Choroid plexus epithelial cell (primary cell): ENCODE data around the gene AQR.
A peak's percentile ranks its signal among the peaks of the same experiment; 100 is the strongest.
"Not testable (repeated sequence)": the region's sequence is repeated elsewhere in the genome, so short reads cannot be mapped to it uniquely, and the experiment has no call there.

Source experiments
- DNase-seq: peaks from one replicate; pipeline ENCODE4 v3.0.0-alpha.2; 2010; ENCODE audit warnings: low read depth
- H3K4me3 ChIP-seq: 2 replicates; pipeline ENCODE4 v1.5.1; 2011; ENCODE audit warnings: low read depth, mild to moderate bottlenecking, control low read depth, low read length, moderate library complexity
- TF ChIP-seq, protein P1 (sequence below): conservative IDR thresholded peaks from 2 replicates; pipeline ENCODE4 v1.5.1; 2011; ENCODE audit warnings: low read depth, mild to moderate bottlenecking, control low read depth, inconsistent platforms, low read length, moderate library complexity

The AQR gene

DNA sequence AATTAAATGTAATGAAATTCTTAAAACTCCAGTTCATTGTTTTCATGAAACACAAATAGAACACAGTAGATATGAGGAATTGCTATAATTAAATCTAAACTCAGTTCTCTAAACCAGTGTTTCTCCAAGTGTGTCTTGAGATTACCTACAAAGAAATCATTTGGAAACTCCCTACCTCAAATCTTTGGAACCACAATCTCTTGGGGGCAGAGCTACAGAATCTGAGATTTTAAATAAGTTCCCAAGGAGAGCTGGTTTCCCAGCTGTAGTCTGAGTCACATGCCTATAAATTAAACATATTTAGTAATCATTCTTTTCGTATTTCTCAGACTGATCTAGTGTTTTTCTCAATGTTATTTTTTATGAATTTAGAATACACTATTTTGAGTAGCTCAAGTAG lies 157.2 kb downstream of the AQR start:
- no peak overlapping the region for H3K4me3 ChIP-seq
- DNase-seq: peak; percentile 26
- TF ChIP-seq, protein P1, sequence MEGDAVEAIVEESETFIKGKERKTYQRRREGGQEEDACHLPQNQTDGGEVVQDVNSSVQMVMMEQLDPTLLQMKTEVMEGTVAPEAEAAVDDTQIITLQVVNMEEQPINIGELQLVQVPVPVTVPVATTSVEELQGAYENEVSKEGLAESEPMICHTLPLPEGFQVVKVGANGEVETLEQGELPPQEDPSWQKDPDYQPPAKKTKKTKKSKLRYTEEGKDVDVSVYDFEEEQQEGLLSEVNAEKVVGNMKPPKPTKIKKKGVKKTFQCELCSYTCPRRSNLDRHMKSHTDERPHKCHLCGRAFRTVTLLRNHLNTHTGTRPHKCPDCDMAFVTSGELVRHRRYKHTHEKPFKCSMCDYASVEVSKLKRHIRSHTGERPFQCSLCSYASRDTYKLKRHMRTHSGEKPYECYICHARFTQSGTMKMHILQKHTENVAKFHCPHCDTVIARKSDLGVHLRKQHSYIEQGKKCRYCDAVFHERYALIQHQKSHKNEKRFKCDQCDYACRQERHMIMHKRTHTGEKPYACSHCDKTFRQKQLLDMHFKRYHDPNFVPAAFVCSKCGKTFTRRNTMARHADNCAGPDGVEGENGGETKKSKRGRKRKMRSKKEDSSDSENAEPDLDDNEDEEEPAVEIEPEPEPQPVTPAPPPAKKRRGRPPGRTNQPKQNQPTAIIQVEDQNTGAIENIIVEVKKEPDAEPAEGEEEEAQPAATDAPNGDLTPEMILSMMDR: no peak

DNA sequence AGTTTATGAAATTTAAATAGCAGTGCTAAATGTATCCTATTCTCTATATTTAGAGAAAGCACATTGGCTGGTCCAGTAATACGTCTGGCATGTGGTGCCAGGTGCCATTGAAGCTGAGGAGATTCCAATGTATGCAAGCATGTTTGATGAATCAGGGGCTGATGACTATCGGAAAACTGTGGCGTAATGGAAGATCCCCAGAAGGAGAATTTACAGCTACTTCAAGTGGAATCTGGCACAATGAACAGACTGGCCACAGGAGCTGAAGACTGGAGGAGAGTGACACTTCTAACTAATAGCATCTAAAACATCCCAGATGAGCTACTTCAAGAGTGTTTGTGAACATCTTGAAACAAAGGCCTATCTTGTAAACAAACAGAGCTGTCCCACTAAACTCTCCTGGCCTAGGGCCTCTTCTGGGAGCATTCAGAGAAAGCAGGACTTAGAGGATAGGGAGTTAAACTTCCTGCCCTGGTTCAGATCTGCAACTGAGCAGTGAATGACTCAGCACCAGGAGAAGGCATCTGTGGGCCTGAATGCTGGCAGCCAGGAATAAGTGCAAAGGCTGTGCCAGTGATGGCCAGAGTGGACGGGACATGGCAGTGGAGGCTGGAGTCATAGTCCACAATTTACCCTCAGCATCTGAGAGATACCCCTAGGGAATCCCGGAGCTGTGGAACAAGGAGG lies 159.0 kb downstream of the AQR start:
- DNase-seq: peak; percentile 91
- TF ChIP-seq, protein P1: no peak

DNA sequence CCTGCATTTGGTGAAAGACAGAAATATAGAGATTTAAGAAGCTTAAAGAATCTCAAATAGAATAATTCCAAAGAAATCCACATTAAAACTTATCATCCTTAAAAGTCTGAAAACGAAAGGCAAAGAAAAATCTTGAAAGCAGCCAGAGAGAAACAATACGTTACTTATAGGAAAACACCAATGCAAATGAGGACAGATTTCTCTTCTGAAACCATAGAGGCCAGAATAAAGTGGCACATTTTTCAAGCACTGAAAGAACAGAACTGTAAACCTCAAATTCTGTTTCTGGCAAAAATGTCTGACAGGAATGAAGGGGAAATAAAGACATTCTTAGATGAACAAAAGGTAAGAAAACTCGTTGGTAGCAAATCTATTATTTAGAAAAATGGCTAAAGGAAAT lies 160.4 kb downstream of the AQR start:
- no peak overlapping the region for H3K4me3 ChIP-seq
- DNase-seq: no peak
- TF ChIP-seq, protein P1: no peak

More for the DNA sequence above, 159.0 kb downstream of the AQR start:
- H3K4me3 ChIP-seq: no peak overlapping the region

DNA sequence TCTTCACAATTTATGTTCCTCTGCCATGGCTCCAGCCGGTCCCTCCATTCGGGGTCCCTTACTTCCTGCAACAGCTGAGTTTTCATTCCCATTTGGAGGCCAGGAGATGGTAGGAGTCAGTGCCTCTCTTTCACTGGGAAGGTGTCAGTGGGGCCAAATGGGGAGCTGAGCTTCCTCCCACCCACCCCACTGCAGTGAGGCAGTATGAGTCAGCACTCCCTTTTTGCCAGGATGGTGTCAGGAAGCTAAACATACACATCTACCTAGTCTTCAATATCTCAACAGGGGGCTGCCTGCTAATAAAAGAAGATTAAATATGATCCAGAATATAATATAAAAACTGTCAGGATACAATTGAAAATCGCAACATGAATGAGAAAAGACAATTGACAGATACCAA lies 161.5 kb downstream of the AQR start:
- H3K4me3 ChIP-seq: no peak overlapping the region
- DNase-seq: peak; percentile 12
- TF ChIP-seq, protein P1: no peak

DNA sequence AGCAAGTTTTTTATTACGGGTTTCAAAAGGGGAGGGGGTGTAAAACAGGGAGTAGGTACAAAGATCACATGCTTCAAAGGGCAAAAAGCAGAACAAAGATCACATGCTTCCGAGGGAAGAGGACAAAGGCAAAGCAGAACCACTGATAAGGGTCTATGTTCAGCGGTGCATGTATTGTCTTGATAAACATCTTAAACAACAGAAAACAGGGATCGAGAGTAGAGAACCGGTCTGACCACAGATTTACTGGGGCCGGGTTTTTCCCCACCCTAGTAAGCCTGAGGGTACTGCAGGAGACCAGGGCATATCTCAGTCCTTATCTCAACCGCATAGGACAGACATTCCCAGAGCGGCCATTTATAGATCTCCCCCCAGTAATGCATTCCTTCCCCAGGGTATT lies 162.3 kb downstream of the AQR start:
- not testable (repeated sequence) for DNase-seq, H3K4me3 ChIP-seq

DNA sequence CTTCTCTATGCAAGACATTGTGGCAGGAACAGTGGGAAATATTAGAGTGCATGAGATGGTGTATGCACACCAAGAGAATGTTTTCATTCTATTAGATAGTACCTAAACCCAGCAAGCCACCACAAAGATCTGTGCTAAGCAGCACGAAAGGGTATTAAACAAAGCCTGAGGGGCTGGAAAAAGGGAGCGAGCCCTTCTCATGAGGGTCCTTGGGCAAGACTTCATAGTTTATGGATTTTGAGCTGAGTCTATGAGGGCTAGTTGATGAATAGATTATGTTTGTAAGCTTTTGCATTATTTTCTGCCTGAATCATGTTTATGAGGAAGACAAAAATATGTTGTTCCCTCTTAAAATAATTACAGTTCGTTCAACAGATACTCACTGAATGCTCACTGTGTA lies 164.8 kb downstream of the AQR start:
- no peak for DNase-seq
- no peak overlapping the region for H3K4me3 ChIP-seq
- TF ChIP-seq, protein P1: no peak

DNA sequence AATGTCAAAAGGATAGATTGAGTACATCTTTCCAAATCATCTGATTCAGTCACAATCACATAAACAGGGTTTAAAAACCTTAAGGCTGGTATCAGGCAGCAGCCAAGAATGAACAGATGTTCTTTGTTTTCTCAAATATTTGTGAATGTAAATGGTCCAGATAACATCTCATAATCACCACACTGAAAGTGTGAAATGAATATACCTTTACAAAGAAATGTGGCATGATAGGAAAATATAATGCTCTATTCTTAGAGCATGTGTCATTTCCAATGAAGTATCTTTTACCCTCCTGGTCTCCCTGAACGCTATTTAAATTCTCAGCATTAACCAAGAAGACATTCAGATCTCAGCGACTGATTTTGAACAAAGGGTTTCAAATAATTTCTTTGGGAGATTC lies 165.4 kb downstream of the AQR start:
- H3K4me3 ChIP-seq: no peak overlapping the region
- TF ChIP-seq, protein P1: no peak
- DNase-seq: no peak
